GM12872 (cell line): Measurements from ENCODE around the gene TXLNG.

ENCODE experiments used
- CTCF ChIP-seq: IDR thresholded peaks from 3 replicates; pipeline ENCODE4 v1.5.1; 2011; ENCODE audit warnings: low read depth, mild to moderate bottlenecking, low read length, moderate library complexity; ENCODE audit not compliant: insufficient read depth

TXLNG gene

GRCh38 chrX:16834806-16835205 lies 48.5 kb downstream of the TXLNG start:
- no peak for TF ChIP-seq CTCF

- TF ChIP-seq CTCF: 0 out of 3 replicates have a peak, but pooled peaks have one; percentile 22
These were observed 50.1 kb downstream of the TXLNG start for GRCh38 chrX:16836371-16836770.

GRCh38 chrX:16838202-16839066 lies 52.2 kb downstream of the TXLNG start:
- no peak for TF ChIP-seq CTCF

GRCh38 chrX:16839219-16839851 lies 53.1 kb downstream of the TXLNG start:
- no peak for TF ChIP-seq CTCF

- no peak for TF ChIP-seq CTCF
These were observed 53.7 kb downstream of the TXLNG start for GRCh38 chrX:16839852-16840460.

- TF ChIP-seq CTCF: no peak
These were observed 56.4 kb downstream of the TXLNG start for GRCh38 chrX:16842684-16843083.

- TF ChIP-seq CTCF: no peak
These were observed 57.1 kb downstream of the TXLNG start for GRCh38 chrX:16843208-16843909.
